Stimulated activated CD4-positive, alpha-beta T cell treated with anti-CD3 and anti-CD28 coated beads, Interleukin-2, amount 100 ng/mL, for 48 hours (primary cell): ENCODE results near the gene INIP.
"Not testable (repeated sequence)": the region's sequence is repeated elsewhere in the genome, so short reads cannot be mapped to it uniquely, and the experiment has no call there.

Experiments used
- DNase-seq, 2 donors: peaks; one replicate each; pipeline ENCODE4 v3.0.0-alpha.2; 2020

INIP gene

GRCh38 chr9:112734892-112735291 lies 17.0 kb upstream of the INIP start:
- no peak for DNase-seq

- DNase-seq: no peak
Measured at GRCh38 chr9:112731971-112732370, 14.1 kb upstream of the INIP start.

- DNase-seq: no peak
Measured at GRCh38 chr9:112728401-112728800, 10.5 kb upstream of the INIP start.

- DNase-seq: no peak
Measured at GRCh38 chr9:112726428-112726827, 8.5 kb upstream of the INIP start.

GRCh38 chr9:112725961-112726360 lies 8.0 kb upstream of the INIP start:
- DNase-seq: no peak

GRCh38 chr9:112722749-112723148 lies 4.8 kb upstream of the INIP start:
- DNase-seq: not testable (repeated sequence)

GRCh38 chr9:112720113-112720780 lies 2.3 kb upstream of the INIP start:
- no peak for DNase-seq

GRCh38 chr9:112719696-112720095 lies 1.8 kb upstream of the INIP start:
- DNase-seq: no peak

- DNase-seq: no peak
Measured at GRCh38 chr9:112719241-112719691, 1.3 kb upstream of the INIP start.

- no peak for DNase-seq
Measured at GRCh38 chr9:112712678-112713077, 5.2 kb downstream of the INIP start.

- no peak for DNase-seq
Measured at GRCh38 chr9:112711050-112711689, 6.7 kb downstream of the INIP start.

- DNase-seq: no peak
Measured at GRCh38 chr9:112705768-112706427, 12.0 kb downstream of the INIP start.

- no peak for DNase-seq
Measured at GRCh38 chr9:112703304-112703703, 14.6 kb downstream of the INIP start.

GRCh38 chr9:112700085-112700484 lies 17.8 kb downstream of the INIP start:
- DNase-seq: no peak

GRCh38 chr9:112699230-112699629 lies 18.7 kb downstream of the INIP start:
- DNase-seq: no peak

GRCh38 chr9:112696461-112696860 lies 21.5 kb downstream of the INIP start:
- DNase-seq: no peak

GRCh38 chr9:112694706-112695555 lies 23.0 kb downstream of the INIP start:
- DNase-seq: no peak

- no peak for DNase-seq
Measured at GRCh38 chr9:112689161-112689740, 28.7 kb downstream of the INIP start.

- DNase-seq: no peak
Measured at GRCh38 chr9:112680731-112681402, 37.0 kb downstream of the INIP start.

GRCh38 chr9:112677040-112677439 lies 40.9 kb downstream of the INIP start:
- DNase-seq: no peak

- DNase-seq: not testable (repeated sequence)
Measured at GRCh38 chr9:112673221-112673620, 44.7 kb downstream of the INIP start.

GRCh38 chr9:112670991-112671625 lies 46.8 kb downstream of the INIP start:
- DNase-seq: no peak
